GM20000 (cell line): ENCODE results near the gene USH2A.
A peak's percentile ranks its signal among the peaks of the same experiment; 100 is the strongest.
"Not testable (repeated sequence)": the region's sequence is repeated elsewhere in the genome, so short reads cannot be mapped to it uniquely, and the experiment has no call there.

Experiments used
- DNase-seq: peaks from one replicate; pipeline ENCODE4 v3.0.0; 2012; ENCODE audit warnings: low spot score
- CTCF ChIP-seq: IDR thresholded peaks from 2 replicates; pipeline ENCODE4 v1.5.1; 2012; ENCODE audit warnings: mild to moderate bottlenecking, control low read depth; ENCODE audit errors: extremely low read depth, missing control alignments

Gene USH2A

DNA sequence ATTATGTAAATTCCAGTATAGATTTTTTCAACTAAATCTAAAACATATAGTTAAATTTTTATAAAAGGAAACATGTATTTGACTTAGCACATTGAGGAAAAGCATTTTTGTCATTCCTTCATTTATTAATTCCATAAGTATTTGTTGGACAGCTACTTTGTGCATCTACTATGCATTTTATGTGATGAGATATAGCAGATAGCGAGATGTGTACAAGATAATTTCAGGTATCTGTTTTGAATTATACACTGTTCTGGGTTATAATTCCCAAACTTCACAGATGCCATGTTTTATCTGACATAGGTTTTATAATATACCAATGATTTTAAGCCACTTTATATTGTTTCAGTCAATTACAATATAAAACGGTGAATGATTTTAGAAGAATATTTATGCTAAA, 398.7 kb downstream of the USH2A start:
- TF ChIP-seq CTCF = no peak
- DNase-seq = no peak

- DNase-seq = no peak
- TF ChIP-seq CTCF = no peak
Measured at GRCh38 chr1:216020743-216021345, 402.4 kb downstream of the USH2A start.

DNA sequence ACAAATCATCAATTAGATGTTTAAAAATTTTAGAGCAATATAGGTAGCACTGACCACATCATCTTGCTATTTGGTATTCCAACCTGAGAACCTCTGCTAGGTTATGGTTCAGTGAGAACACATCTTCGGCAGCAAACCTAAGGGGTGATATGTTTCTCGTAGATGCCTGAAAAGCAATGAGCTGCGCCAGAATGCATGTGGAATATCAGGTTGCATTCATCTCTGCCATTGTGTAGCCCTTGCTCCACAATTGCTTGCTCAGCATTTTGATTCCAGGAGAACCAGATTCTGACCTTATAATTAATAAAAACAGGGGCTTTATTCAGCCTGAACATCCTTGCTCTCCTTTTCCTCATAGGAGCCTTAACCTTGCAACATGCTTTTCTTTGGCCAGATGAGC, 408.1 kb downstream of the USH2A start:
- no peak for TF ChIP-seq CTCF
- no peak for DNase-seq

DNA sequence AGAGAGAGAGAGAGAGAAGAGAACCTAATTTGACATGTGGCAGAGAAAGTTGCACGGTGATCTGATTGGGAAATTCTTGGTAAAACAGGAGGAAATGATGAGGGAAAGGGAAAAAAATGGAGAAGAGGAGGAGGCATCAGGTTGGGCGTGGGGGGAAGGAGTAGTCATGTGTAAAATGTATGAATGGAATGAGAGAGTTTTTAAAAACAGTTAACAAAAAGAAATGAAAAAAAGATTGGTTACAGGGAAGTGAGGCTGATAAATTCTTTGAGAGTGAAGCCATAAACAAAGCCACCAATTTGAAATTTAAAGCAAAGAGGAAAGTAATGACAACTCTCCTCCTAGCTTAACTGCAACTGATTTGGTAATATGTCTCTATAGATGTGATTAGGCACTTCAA, 409.2 kb downstream of the USH2A start:
- no peak for DNase-seq
- no peak for TF ChIP-seq CTCF

DNA sequence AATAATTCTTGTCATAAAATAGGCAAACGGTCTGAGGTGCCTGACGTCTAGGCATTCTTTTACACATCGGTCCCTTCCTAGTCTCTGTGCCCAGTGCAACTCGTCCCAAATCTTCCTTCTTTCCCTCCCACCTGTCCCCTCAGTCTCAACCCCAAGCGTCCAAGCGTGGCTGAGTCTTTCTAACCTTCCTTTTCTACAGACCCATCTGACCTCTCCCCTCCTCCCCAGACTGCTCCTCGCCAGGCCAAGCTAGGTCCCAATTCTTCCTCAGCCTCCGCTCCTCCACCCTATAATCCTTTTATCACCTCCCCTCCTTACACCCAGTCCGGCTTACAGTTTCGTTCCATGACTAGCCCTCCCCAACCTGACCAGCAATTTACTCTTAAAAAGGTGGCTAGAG, 413.8 kb downstream of the USH2A start:
- DNase-seq = not testable (repeated sequence)

DNA sequence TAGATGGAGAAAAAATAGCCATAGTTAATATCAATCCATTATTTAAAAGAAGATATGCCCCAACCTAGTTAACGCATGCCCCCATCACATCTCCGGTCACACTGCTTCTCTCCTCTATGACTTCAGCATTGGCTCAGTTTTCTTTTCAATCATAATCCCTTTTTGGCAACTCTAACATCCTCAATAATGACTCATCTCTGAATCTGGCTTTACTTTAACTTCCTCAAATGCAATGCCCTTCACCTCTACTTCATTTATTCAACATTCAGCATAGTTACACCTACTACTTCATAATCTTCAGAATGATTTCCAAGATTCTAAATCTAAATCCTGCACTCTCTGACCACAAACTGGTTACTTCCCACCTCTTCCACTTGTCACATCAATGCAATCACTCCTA, 417.3 kb downstream of the USH2A start:
- TF ChIP-seq CTCF = no peak
- peak; percentile 9 for DNase-seq

- DNase-seq = peak; percentile 5
- TF ChIP-seq CTCF = no peak
Measured at GRCh38 chr1:215992620-215993019, 430.6 kb downstream of the USH2A start.

DNA sequence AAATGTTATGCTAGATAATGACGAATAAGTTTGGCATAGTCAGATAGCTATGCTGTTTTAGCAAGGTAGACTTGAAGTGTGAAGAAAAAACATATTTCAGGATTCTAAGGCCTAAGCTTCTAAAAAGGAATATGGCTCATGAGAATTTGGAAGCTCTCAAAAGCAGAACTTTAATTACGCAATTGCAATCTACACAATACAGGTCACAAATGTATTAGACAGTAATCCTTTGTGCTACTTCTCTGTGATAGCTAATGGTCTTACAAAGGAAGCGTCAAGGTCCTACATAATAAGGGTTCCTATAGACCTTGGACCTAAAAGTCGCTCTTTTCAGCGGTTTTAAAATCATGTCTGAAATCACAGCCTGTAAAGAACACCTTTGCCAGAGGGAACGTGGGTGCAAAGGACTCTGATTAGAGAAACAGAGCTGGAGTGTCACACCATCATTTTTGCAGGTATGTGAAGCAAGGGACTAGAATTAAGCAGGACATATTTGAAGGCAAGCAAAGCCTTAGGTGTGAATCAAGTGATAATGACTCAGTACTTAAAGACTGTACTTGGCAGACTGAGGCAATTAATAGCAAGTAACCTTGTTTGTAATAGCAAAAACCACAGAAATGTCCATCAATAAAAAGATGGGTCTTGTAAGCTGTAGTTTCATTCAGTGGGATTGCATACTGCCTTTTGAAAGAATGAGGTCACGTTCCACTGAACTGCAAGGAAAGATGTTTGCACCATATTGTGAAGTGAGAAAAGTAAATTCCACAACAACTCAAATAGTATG, 436.0 kb downstream of the USH2A start:
- no peak for DNase-seq
- TF ChIP-seq CTCF = no peak
